Thyroid gland (tissue), 4 donors: ENCODE measurements around the gene RPL36.

Experiments used
- POLR2A ChIP-seq, 2 donors: fragments of 450-650 bp; IDR thresholded peaks; one replicate each; pipeline ENCODE4 v1.6.1; 2017; ENCODE audit warnings: antibody characterized with exemption in 2 of 2, mild to moderate bottlenecking in 2 of 2, moderate library complexity in 1 of 2
- TF ChIP-seq, protein P1 (sequence below), 6 experiments: fragments of 200-600 bp in 3 of 6; fragments of 450-650 bp in 3 of 6; sonication (generic) in 3 of 6; IDR thresholded peaks; one replicate each; pipeline ENCODE4 v1.5.1; 2016 to 2019; ENCODE audit warnings: antibody characterized with exemption in 6 of 6, mild to moderate bottlenecking in 2 of 6, inconsistent platforms in 1 of 6, moderate library complexity in 1 of 6

DNA sequence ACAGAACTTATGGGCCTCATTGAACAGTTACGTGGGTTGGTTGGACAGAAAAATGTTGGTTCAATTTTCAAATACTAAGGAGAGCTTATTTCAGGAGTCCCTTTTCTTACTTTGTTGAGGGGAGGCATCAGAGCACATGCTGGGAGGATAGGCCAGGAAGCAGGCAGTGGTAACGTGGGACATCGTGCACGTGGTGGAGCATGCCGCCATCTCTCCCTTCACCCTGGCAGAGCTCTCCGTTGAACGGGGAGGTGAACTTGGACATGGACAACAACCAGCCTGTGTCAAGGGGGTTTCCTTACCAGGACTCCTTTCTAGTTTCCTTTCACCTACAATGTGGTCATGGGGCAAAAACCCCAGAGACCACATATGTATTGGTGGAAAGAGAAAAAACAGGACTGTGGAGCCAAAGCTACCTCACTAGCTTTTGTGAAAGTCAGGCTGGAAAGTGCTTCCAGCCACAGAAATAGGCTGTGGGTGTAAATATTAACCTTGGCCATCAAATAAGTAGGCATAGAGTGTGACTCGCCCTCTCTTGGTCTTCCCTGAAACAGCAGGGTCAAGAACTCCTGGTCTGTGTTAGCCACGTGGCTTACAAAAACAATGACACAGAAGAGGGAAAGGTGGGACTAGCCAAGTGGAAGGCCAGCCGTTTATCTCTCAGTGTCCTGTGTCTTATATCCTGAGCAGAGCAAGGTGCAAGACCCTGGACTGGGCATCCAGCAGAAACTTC lies 24.1 kb upstream of the RPL36 start:
- TF ChIP-seq, protein P1, sequence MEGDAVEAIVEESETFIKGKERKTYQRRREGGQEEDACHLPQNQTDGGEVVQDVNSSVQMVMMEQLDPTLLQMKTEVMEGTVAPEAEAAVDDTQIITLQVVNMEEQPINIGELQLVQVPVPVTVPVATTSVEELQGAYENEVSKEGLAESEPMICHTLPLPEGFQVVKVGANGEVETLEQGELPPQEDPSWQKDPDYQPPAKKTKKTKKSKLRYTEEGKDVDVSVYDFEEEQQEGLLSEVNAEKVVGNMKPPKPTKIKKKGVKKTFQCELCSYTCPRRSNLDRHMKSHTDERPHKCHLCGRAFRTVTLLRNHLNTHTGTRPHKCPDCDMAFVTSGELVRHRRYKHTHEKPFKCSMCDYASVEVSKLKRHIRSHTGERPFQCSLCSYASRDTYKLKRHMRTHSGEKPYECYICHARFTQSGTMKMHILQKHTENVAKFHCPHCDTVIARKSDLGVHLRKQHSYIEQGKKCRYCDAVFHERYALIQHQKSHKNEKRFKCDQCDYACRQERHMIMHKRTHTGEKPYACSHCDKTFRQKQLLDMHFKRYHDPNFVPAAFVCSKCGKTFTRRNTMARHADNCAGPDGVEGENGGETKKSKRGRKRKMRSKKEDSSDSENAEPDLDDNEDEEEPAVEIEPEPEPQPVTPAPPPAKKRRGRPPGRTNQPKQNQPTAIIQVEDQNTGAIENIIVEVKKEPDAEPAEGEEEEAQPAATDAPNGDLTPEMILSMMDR (IDR thresholded peaks at IDR 0.05): no peak
- no peak for TF ChIP-seq POLR2A (IDR thresholded peaks at IDR 0.05)
